Measurements from ENCODE around the gene TOMM7.

GRCh38 chr7:22824760-22825159 lies 2.1 kb upstream of the TOMM7 start:
- TF ChIP-seq CTCF (IDR thresholded peaks at IDR 0.05) (no peak), YY1 (IDR thresholded peaks at IDR 0.05; ENCODE audit: low read depth) (no peak), MXI1 (IDR thresholded peaks at IDR 0.05; ENCODE audit: low read depth, low read length) (no peak), REST (IDR thresholded peaks at IDR 0.05; ENCODE audit: low read depth, low read length) (no peak), CHD2 (IDR thresholded peaks at IDR 0.05; ENCODE audit: low read length, partially characterized antibody) (no peak), EP300 (IDR thresholded peaks at IDR 0.05; ENCODE audit: borderline replicate concordance in 1 of 2, low read depth in 1 of 2, low read length in 1 of 2) (no peak)
